OCI-LY3 (cell line): ENCODE data around the gene AQP10.

Experiments used
- H2AFZ ChIP-seq: fragments of 200-600, 300-600 bp; shearing (Covaris generic); 2 replicates; pipeline ENCODE4 v1.6.0; 2014; ENCODE audit warnings: antibody characterized with exemption, low read depth, low read length
- H3K27ac ChIP-seq: fragments of 200-600, 300-600 bp; sonication (generic); 2 replicates; pipeline ENCODE4 v1.5.1; 2014; ENCODE audit warnings: mild to moderate bottlenecking, low read length, moderate library complexity, mixed read lengths
- H3K27me3 ChIP-seq: fragments of 200-600, 300-600 bp; sonication (generic); 2 replicates; pipeline ENCODE4 v1.6.1; 2014; ENCODE audit warnings: low read depth, low read length, mixed read lengths
- H3K36me3 ChIP-seq: fragments of 200-600, 300-600 bp; sonication (generic); replicated peaks from 2 replicates; pipeline ENCODE3; 2014; ENCODE audit warnings: low read depth, low read length, mixed read lengths
- H3K4me1 ChIP-seq: fragments of 300-600, 200-600 bp; sonication (generic); 2 replicates; pipeline ENCODE4 v1.6.1; 2014; ENCODE audit warnings: low read length, mixed read lengths
- H3K4me2 ChIP-seq: fragments of 200-600, 300-600 bp; sonication (generic); 2 replicates; pipeline ENCODE4 v1.6.1; 2014; ENCODE audit warnings: low read length, mixed read lengths
- H3K4me3 ChIP-seq: fragments of 300-600, 200-600 bp; sonication (generic); 2 replicates; pipeline ENCODE4 v1.5.1; 2014; ENCODE audit warnings: antibody characterized with exemption, mild to moderate bottlenecking, low read length, moderate library complexity
- H3K79me2 ChIP-seq: fragments of 300-600, 200-600 bp; shearing (Covaris generic); 2 replicates; pipeline ENCODE4 v1.6.1; 2014; ENCODE audit warnings: mild to moderate bottlenecking, low read length, mixed read lengths
- H3K9ac ChIP-seq: fragments of 300-600, 200-600 bp; shearing (Covaris generic); 2 replicates; pipeline ENCODE4 v1.6.0; 2014; ENCODE audit warnings: mild to moderate bottlenecking, low read length, moderate library complexity
- H3K9me3 ChIP-seq: fragments of 200-600, 300-600 bp; shearing (Covaris generic); 2 replicates; pipeline ENCODE4 v1.6.1; 2014; ENCODE audit warnings: low read length, mixed read lengths; ENCODE audit not compliant: insufficient read depth
- H4K20me1 ChIP-seq: fragments of 200-600, 300-600 bp; sonication (generic); 2 replicates; pipeline ENCODE4 v1.6.1; 2016; ENCODE audit warnings: low read length, mixed read lengths; ENCODE audit not compliant: insufficient read depth
- EZH2phosphoT487 ChIP-seq: fragments of 200-600 bp; shearing (Covaris generic); IDR thresholded peaks from 2 replicates; pipeline ENCODE4 v1.6.1; 2018; ENCODE audit warnings: antibody characterized with exemption, mixed run types, low read depth
- TF ChIP-seq, protein P1 (sequence below): fragments of 200-600, 300-600 bp; sonication (generic); IDR thresholded peaks from 2 replicates; pipeline ENCODE4 v1.5.1; 2014; ENCODE audit warnings: antibody characterized with exemption, low read length, low read depth

The AQP10 gene

DNA sequence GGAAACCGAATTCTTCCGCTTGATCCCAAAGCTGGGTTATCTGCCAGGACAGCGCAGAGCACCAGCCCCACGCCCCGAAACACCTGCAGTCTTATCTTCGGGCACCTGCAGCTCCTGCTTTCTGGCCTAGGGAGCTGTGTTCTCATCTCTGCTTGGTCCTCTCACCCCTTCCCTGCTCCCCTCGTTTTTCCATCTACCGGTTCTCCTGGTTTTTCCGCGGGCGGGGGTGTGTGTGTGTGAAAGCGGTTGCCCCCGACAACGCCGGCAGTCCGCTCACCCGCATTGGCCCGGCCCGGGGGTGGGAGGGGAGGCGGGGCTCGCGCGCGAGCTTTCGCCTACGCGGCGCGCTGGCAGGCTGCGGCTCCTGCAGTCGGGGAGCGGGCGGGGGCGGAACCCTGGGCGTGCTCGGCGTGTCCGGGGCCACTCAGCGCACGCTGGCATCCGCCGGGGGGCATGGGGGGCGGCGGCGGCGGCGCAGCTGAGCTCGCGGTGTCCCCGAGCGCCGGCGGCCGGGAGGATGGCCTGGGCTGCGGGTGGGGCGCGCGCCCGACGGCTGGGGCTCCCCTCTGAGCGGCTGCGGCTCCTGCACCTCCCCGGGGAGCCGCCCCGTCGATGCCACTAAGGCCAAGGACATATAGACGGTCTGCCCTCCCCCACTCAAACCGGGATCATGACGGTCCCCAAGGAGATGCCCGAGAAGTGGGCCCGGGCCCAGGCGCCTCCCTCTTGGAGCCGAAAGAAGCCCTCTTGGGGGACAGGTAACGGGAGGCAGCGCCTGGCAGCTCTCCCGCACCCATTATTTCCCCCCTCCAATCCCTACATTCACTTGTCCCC is 7.6 kb downstream of the AQP10 start:
- Histone ChIP-seq H3K4me3 (peak overlapping the region; percentile 67), H3K27me3 (peaks cover 7% of the 10 kb centered on the region), H3K9ac (peak overlapping the region; percentile 3; the same call in 1 of the 2 replicates)

DNA sequence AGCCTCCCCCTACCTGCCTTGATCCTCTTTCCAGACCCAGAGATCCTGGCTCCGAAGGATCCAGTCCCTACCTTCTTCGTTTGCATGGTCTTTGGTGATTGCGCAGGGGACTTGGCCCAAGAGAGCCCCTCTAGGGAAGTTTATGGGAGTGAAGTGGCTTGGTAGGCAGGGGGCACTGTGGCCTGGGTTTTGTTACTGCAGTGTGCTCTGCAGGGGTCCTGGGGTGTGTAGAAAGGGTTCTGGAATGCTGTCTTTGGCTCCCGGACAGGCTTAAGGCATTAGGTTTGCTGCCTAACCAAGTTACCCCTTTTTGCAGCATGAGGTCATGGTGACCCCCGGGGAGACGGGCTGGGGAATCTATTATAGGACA is 8.2 kb downstream of the AQP10 start:
- Histone ChIP-seq H3K9ac (no peak overlapping the region), H4K20me1 (peaks cover 27% of the 10 kb centered on the region; the same call in 1 of the 2 replicates), H3K27me3 (peaks cover under 1% of the 10 kb centered on the region; the same call in 1 of the 2 replicates), H3K27ac (no peak overlapping the region), H3K4me1 (peaks cover 33% of the 10 kb centered on the region), H3K4me2 (peak overlapping the region; percentile 66), H3K9me3 (no peaks in the 10 kb centered on the region), H3K36me3 (peaks cover 13% of the 10 kb centered on the region), H3K4me3 (peak overlapping the region; percentile 67), H3K79me2 (peaks cover 24% of the 10 kb centered on the region), H2AFZ (no peak overlapping the region)
- no peak for TF ChIP-seq EZH2phosphoT487
- TF ChIP-seq, protein P1, sequence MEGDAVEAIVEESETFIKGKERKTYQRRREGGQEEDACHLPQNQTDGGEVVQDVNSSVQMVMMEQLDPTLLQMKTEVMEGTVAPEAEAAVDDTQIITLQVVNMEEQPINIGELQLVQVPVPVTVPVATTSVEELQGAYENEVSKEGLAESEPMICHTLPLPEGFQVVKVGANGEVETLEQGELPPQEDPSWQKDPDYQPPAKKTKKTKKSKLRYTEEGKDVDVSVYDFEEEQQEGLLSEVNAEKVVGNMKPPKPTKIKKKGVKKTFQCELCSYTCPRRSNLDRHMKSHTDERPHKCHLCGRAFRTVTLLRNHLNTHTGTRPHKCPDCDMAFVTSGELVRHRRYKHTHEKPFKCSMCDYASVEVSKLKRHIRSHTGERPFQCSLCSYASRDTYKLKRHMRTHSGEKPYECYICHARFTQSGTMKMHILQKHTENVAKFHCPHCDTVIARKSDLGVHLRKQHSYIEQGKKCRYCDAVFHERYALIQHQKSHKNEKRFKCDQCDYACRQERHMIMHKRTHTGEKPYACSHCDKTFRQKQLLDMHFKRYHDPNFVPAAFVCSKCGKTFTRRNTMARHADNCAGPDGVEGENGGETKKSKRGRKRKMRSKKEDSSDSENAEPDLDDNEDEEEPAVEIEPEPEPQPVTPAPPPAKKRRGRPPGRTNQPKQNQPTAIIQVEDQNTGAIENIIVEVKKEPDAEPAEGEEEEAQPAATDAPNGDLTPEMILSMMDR = peak; percentile 31

More for the DNA sequence above, 7.6 kb downstream of the AQP10 start:
- peaks cover 24% of the 10 kb centered on the region for H3K79me2 ChIP-seq
- H3K27ac ChIP-seq = no peak overlapping the region
- no peak overlapping the region for H2AFZ ChIP-seq
- H3K9me3 ChIP-seq = no peaks in the 10 kb centered on the region
- H3K36me3 ChIP-seq = peaks cover 9% of the 10 kb centered on the region
- H3K4me2 ChIP-seq = peak overlapping the region; percentile 66
- peaks cover 27% of the 10 kb centered on the region; the same call in 1 of the 2 replicates for H4K20me1 ChIP-seq
- H3K4me1 ChIP-seq = peaks cover 34% of the 10 kb centered on the region
- no peak for TF ChIP-seq EZH2phosphoT487
- TF ChIP-seq, protein P1 = no peak

DNA sequence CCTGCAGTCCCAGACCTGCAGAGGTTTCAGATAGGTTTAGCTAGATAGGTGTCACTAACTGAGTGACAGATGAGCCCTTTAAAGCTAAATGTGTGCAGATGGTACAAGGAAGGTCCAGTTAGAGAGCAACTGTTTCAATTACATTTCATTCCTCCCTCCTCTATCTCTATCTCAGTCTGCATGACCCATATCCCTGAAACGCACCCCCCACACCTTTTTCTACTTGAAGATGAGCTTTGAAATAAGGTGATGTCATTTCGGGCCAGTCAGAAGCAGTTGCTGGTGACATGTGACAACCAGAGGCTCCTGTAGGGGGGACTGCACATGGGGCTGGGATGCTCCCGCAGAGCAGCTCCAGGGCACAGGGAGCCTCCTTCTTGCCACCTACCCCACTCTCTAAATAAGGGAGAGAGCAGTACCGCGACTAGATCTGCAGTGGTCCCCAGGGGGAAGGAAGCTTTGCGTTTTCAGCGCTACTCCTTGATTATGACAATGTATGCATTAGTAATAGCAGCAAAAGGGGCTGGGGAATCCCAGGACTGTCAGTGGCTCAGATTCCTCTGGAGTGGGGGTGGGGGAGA is 8.7 kb downstream of the AQP10 start:
- no peaks in the 10 kb centered on the region for H3K9me3 ChIP-seq
- H3K79me2 ChIP-seq = peaks cover 24% of the 10 kb centered on the region
- H3K4me3 ChIP-seq = no peak overlapping the region
- H3K4me2 ChIP-seq = no peak overlapping the region
- no peaks in the 10 kb centered on the region for H3K27me3 ChIP-seq
- TF ChIP-seq, protein P1 = no peak
- TF ChIP-seq EZH2phosphoT487 = no peak
- H4K20me1 ChIP-seq = peaks cover 27% of the 10 kb centered on the region; the same call in 1 of the 2 replicates
- H2AFZ ChIP-seq = no peak overlapping the region
- no peak overlapping the region for H3K27ac ChIP-seq
- H3K9ac ChIP-seq = no peak overlapping the region
- peaks cover 17% of the 10 kb centered on the region for H3K36me3 ChIP-seq
- peaks cover 29% of the 10 kb centered on the region for H3K4me1 ChIP-seq

DNA sequence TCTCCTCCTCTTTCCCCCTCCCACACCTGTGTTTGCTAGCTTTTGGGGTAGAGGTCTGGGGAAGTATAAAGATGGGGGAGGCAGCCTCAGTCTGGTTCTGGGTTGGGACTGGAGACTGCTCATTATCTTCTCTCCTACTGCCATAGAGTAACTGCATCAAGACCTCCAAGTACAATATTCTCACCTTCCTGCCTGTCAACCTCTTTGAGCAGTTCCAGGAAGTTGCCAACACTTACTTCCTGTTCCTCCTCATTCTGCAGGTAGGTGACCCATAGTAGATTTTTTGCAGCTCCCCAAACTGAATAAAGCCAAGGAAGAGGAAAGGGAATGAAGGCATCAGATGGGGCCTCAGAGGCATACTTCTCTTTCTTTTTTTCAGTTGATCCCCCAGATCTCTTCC is 9.8 kb downstream of the AQP10 start:
- Histone ChIP-seq H4K20me1 (peaks cover 27% of the 10 kb centered on the region; the same call in 1 of the 2 replicates), H3K27me3 (no peaks in the 10 kb centered on the region), H2AFZ (no peak overlapping the region), H3K9ac (no peak overlapping the region), H3K27ac (no peak overlapping the region), H3K4me2 (no peak overlapping the region), H3K36me3 (peaks cover 23% of the 10 kb centered on the region), H3K9me3 (no peaks in the 10 kb centered on the region), H3K4me3 (no peak overlapping the region), H3K4me1 (peaks cover 32% of the 10 kb centered on the region), H3K79me2 (peaks cover 21% of the 10 kb centered on the region)
- TF ChIP-seq, protein P1 = no peak
- no peak for TF ChIP-seq EZH2phosphoT487
